Endodermal cell (in vitro differentiated cells): ENCODE measurements around the gene MUC2. TPM values are rescaled to one million over a fixed set of nuclear protein-coding genes. Genes with fewer than 3 reads are reported as not detected.

ENCODE experiments used
- DNase-seq: peaks from one replicate; pipeline ENCODE4 v3.0.0-alpha.2; 2017
- H3K27ac ChIP-seq: 2 replicates; pipeline ENCODE4 v1.5.1; 2013; ENCODE audit warnings: mild to moderate bottlenecking, low read depth, low read length, moderate library complexity
- H3K27me3 ChIP-seq: 2 replicates; pipeline ENCODE4 v1.6.1; 2013; ENCODE audit warnings: mild to moderate bottlenecking, low read length, moderate library complexity; ENCODE audit not compliant: insufficient read depth, control insufficient read depth, poor library complexity, severe bottlenecking
- H3K36me3 ChIP-seq: 2 replicates; pipeline ENCODE4 v1.7.0; 2013; ENCODE audit warnings: mild to moderate bottlenecking, low read length, moderate library complexity; ENCODE audit not compliant: control insufficient read depth, insufficient read depth
- H3K4me1 ChIP-seq: one replicate; pipeline ENCODE4 v1.7.0; 2013; ENCODE audit warnings: low read length; ENCODE audit not compliant: control insufficient read depth, insufficient read depth
- H3K4me3 ChIP-seq: 2 replicates; pipeline ENCODE4 v1.5.1; 2013; ENCODE audit warnings: mild to moderate bottlenecking, low read length, moderate library complexity
- H3K9ac ChIP-seq: 2 replicates; pipeline ENCODE4 v1.6.1; 2013; ENCODE audit warnings: mild to moderate bottlenecking, low read length, moderate library complexity; ENCODE audit not compliant: poor library complexity, severe bottlenecking; ENCODE audit errors: extremely low read depth
- H3K9me3 ChIP-seq: 2 replicates; pipeline ENCODE4 v1.6.1; 2013; ENCODE audit warnings: mild to moderate bottlenecking, low read length, moderate library complexity; ENCODE audit not compliant: control insufficient read depth
- H3K27ac Mint-ChIP-seq: 2 replicates; pipeline ENCODE4 v1.8.0; 2020; ENCODE audit warnings: mixed read lengths
- H3K27me3 Mint-ChIP-seq: 2 replicates; pipeline ENCODE4 v1.8.0; 2021; ENCODE audit warnings: mild to moderate bottlenecking, mixed read lengths; ENCODE audit not compliant: insufficient read depth
- H3K36me3 Mint-ChIP-seq: 2 replicates; pipeline ENCODE4 v1.8.0; 2020; ENCODE audit warnings: low read depth, mixed read lengths
- H3K4me1 Mint-ChIP-seq: 2 replicates; pipeline ENCODE4 v1.8.0; 2020; ENCODE audit warnings: mixed read lengths
- H3K4me3 Mint-ChIP-seq: 2 replicates; pipeline ENCODE4 v1.8.0; 2020; ENCODE audit warnings: mild to moderate bottlenecking, moderate library complexity, mixed read lengths
- H3K9me3 Mint-ChIP-seq: 2 replicates; pipeline ENCODE4 v1.8.0; 2020; ENCODE audit warnings: mild to moderate bottlenecking, mixed read lengths
- CTCF ChIP-seq: fragments of 200-600 bp; sonication (generic); conservative IDR thresholded peaks from 2 replicates; pipeline ENCODE4 v1.5.0; 2021; ENCODE audit warnings: antibody characterized with exemption, mild to moderate bottlenecking
- WGBS, 2 experiments: methylation state at CpG; one replicate each; pipeline versions ENCODE4 v1.1.5 to v1.1.7; 2013; ENCODE audit warnings: missing lambda C conversion rate in 2 of 2, mixed read lengths in 1 of 2; ENCODE audit not compliant: insufficient coverage in 1 of 2, insufficient read length in 1 of 2; 5-methylcytosine and 5-hydroxymethylcytosine counted together
- total RNA-seq, 2 donors: library from RNA; stranded (reverse); fragmentation: NEBNext Ultra II Directional in 1 of 2; extraction: Animal tissue kit (Norgen Biotek cat#: 25700) in 1 of 2; gene quantifications; 2 replicates in 1 of 2; 3 replicates in 1 of 2; pipeline ENCODE4 v1.2.1, GENCODE V29; 2021

MUC2 gene
- total RNA-seq, 2 donors from 2014 or later: not detected

- 84 to 88% methylated on average over 4 to 9 of the region's 9 CpGs for WGBS, 2 experiments
- H3K4me3 Mint-ChIP-seq: no peak overlapping the region
- H3K27ac Mint-ChIP-seq: no peak overlapping the region
- no peaks in the 10 kb centered on the region for H3K9me3 Mint-ChIP-seq
- Histone ChIP-seq H3K4me3 (no peak overlapping the region), H3K27me3 (peaks cover 17% of the 10 kb centered on the region), H3K9ac (no peak overlapping the region), H3K27ac (no peak overlapping the region), H3K4me1 (no peaks in the 10 kb centered on the region), H3K9me3 (no peaks in the 10 kb centered on the region), H3K36me3 (no peaks in the 10 kb centered on the region)
- H3K36me3 Mint-ChIP-seq: no peaks in the 10 kb centered on the region
- H3K27me3 Mint-ChIP-seq: peaks cover 5% of the 10 kb centered on the region
- no peak for TF ChIP-seq CTCF
- H3K4me1 Mint-ChIP-seq: no peaks in the 10 kb centered on the region
- no peak for DNase-seq
Measured at GRCh38 chr11:1070594-1071462, 3.8 kb upstream of the MUC2 start.

GRCh38 chr11:1071571-1072115, 3.0 kb upstream of the MUC2 start:
- peak; percentile 23 for TF ChIP-seq CTCF
- Mint-ChIP-seq H3K27ac (no peak overlapping the region), H3K4me1 (no peaks in the 10 kb centered on the region), H3K9me3 (no peaks in the 10 kb centered on the region), H3K36me3 (no peaks in the 10 kb centered on the region), H3K4me3 (no peak overlapping the region), H3K27me3 (peaks cover 5% of the 10 kb centered on the region)
- H3K27me3 ChIP-seq: peaks cover 16% of the 10 kb centered on the region
- 89 to 92% methylated on average over 20 to 21 of the region's 21 CpGs for whole genome bisulfite sequencing, 2 experiments
- H3K9me3 ChIP-seq: no peaks in the 10 kb centered on the region
- H3K36me3 ChIP-seq: no peaks in the 10 kb centered on the region
- no peak overlapping the region for H3K4me3 ChIP-seq
- DNase-seq: no peak
- H3K4me1 ChIP-seq: no peaks in the 10 kb centered on the region
- H3K9ac ChIP-seq: no peak overlapping the region
- H3K27ac ChIP-seq: no peak overlapping the region

GRCh38 chr11:1072116-1072820, 2.4 kb upstream of the MUC2 start:
- Histone ChIP-seq H3K9me3 (no peaks in the 10 kb centered on the region), H3K36me3 (no peaks in the 10 kb centered on the region), H3K4me3 (no peak overlapping the region), H3K9ac (no peak overlapping the region), H3K27me3 (peaks cover 10% of the 10 kb centered on the region), H3K27ac (no peak overlapping the region), H3K4me1 (no peaks in the 10 kb centered on the region)
- 74 to 82% methylated on average over 9 to 18 of the region's 18 CpGs for WGBS, 2 experiments
- no peak for DNase-seq
- no peaks in the 10 kb centered on the region for H3K4me1 Mint-ChIP-seq
- no peak overlapping the region for H3K4me3 Mint-ChIP-seq
- no peak overlapping the region for H3K27ac Mint-ChIP-seq
- no peaks in the 10 kb centered on the region for H3K9me3 Mint-ChIP-seq
- no peak for TF ChIP-seq CTCF
- H3K36me3 Mint-ChIP-seq: no peaks in the 10 kb centered on the region
- peaks cover 5% of the 10 kb centered on the region for H3K27me3 Mint-ChIP-seq
